Activated effector memory CD4-positive, alpha-beta T cell treated with anti-CD3 and anti-CD28 coated beads, Interleukin-2, amount 50 U/mL, for 16 hours (primary cell): ENCODE measurements around the gene SMIM35.
"Not testable (repeated sequence)": the region's sequence is repeated elsewhere in the genome, so short reads cannot be mapped to it uniquely, and the experiment has no call there.

ENCODE experiments used
- DNase-seq: peaks from one replicate; pipeline ENCODE4 v3.0.0-alpha.2; 2020

The SMIM35 gene

GRCh38 chr11:117978291-117978910 is 108.4 kb downstream of the SMIM35 start:
- DNase-seq, result not testable (repeated sequence)

GRCh38 chr11:117977612-117978264 is 109.0 kb downstream of the SMIM35 start:
- DNase-seq, result not testable (repeated sequence)

- DNase-seq, result no peak
Measured at GRCh38 chr11:117977029-117977428, 109.7 kb downstream of the SMIM35 start.

- DNase-seq, result no peak
Measured at GRCh38 chr11:117976445-117976844, 110.3 kb downstream of the SMIM35 start.

GRCh38 chr11:117973503-117973860 is 113.3 kb downstream of the SMIM35 start:
- DNase-seq, result no peak

- DNase-seq, result no peak
Measured at GRCh38 chr11:117972629-117973502, 113.9 kb downstream of the SMIM35 start.

- DNase-seq, result no peak
Measured at GRCh38 chr11:117972044-117972443, 114.7 kb downstream of the SMIM35 start.

- peak; percentile 75 for DNase-seq
Measured at GRCh38 chr11:117970400-117971024, 116.3 kb downstream of the SMIM35 start.

GRCh38 chr11:117969160-117969991 is 117.4 kb downstream of the SMIM35 start:
- no peak for DNase-seq

GRCh38 chr11:117966908-117967307 is 119.9 kb downstream of the SMIM35 start:
- DNase-seq, result no peak

GRCh38 chr11:117962826-117963225 is 123.9 kb downstream of the SMIM35 start:
- no peak for DNase-seq

- no peak for DNase-seq
Measured at GRCh38 chr11:117961896-117962295, 124.9 kb downstream of the SMIM35 start.

- no peak for DNase-seq
Measured at GRCh38 chr11:117960406-117960805, 126.4 kb downstream of the SMIM35 start.

- DNase-seq, result no peak
Measured at GRCh38 chr11:117959438-117960149, 127.2 kb downstream of the SMIM35 start.

- no peak for DNase-seq
Measured at GRCh38 chr11:117958949-117959348, 127.8 kb downstream of the SMIM35 start.
